IMR-90 (cell line): ENCODE data around the gene PRR29. TPM values are rescaled to one million over a fixed set of nuclear protein-coding genes. Genes with fewer than 3 reads are reported as not detected.
A peak's percentile ranks its signal among the peaks of the same experiment; 100 is the strongest.

Experiments used
- ATAC-seq: fragments of 200-7000 bp; cut with Tn5 transposase; 2 replicates; pipeline ENCODE4 v1.9.1; 2020; ENCODE audit warnings: low read depth, mild to moderate bottlenecking, moderate library complexity
- BruUV-seq: library from RNA; stranded (reverse); fragments of 400-500 nt; replicated peaks from 2 replicates; lab custom pipeline; 2021; lab: Mats Ljungman, UMichigan
- CTCF ChIA-PET: fragments of 300-600 bp; formaldehyde crosslinking; extraction: SDS; loops from one replicate; lab custom pipeline; 2021; ENCODE audit warnings: antibody characterized with exemption; lab: Yijun Ruan, JAX
- POLR2A ChIA-PET: fragments of 300-600 bp; sonication (Branson Sonifier 250); formaldehyde crosslinking; loops from one replicate; lab custom pipeline; 2022; ENCODE audit warnings: antibody characterized with exemption; ENCODE audit not compliant: unreplicated experiment; lab: Charles Lee
- DNase-seq: peaks from one replicate; pipeline ENCODE4 v3.0.0; 2013
- H2AFZ ChIP-seq: replicated peaks from 2 replicates; pipeline ENCODE3; 2013; ENCODE audit warnings: low read length, mild to moderate bottlenecking; ENCODE audit not compliant: poor library complexity
- H2AK5ac ChIP-seq: 2 replicates; pipeline ENCODE4 v1.6.1; 2013; ENCODE audit warnings: low read depth, low read length, inconsistent platforms
- H2AK9ac ChIP-seq: replicated peaks from 2 replicates; pipeline ENCODE3; 2013; ENCODE audit warnings: mild to moderate bottlenecking, low read depth, low read length, moderate library complexity; ENCODE audit not compliant: poor library complexity
- H2BK120ac ChIP-seq: 2 replicates; pipeline ENCODE4 v1.6.1; 2013; ENCODE audit warnings: low read depth, low read length, inconsistent platforms
- H2BK15ac ChIP-seq: 3 replicates; pipeline ENCODE4 v1.6.1; 2013; ENCODE audit warnings: low read depth, low read length, inconsistent platforms
- H2BK20ac ChIP-seq: 2 replicates; pipeline ENCODE4 v1.6.1; 2013; ENCODE audit warnings: low read depth, mild to moderate bottlenecking, inconsistent platforms, low read length, moderate library complexity
- H2BK5ac ChIP-seq: 2 replicates; pipeline ENCODE4 v1.6.1; 2013; ENCODE audit warnings: mild to moderate bottlenecking, low read depth, low read length, inconsistent platforms; ENCODE audit not compliant: poor library complexity, severe bottlenecking
- H3K14ac ChIP-seq: replicated peaks from 2 replicates; pipeline ENCODE4 v1.6.1; 2013; ENCODE audit warnings: low read depth, low read length, inconsistent platforms
- H3K18ac ChIP-seq: 2 replicates; pipeline ENCODE4 v1.6.1; 2013; ENCODE audit warnings: low read depth, low read length, control low read depth
- H3K23ac ChIP-seq: 2 replicates; pipeline ENCODE4 v1.6.1; 2013; ENCODE audit warnings: low read depth, low read length, inconsistent platforms
- H3K27ac ChIP-seq: 2 replicates; pipeline ENCODE4 v1.5.1; 2013; ENCODE audit warnings: mild to moderate bottlenecking, control low read depth, low read length; ENCODE audit not compliant: insufficient read depth
- H3K27me3 ChIP-seq: 2 replicates; pipeline ENCODE4 v1.6.1; 2013; ENCODE audit warnings: low read length; ENCODE audit not compliant: control insufficient read depth, insufficient read depth
- H3K36me3 ChIP-seq: 2 replicates; pipeline ENCODE4 v1.6.1; 2013; ENCODE audit warnings: low read length, mixed read lengths; ENCODE audit not compliant: control insufficient read depth, insufficient read depth
- H3K4ac ChIP-seq: 2 replicates; pipeline ENCODE4 v1.6.1; 2013; ENCODE audit warnings: low read depth, low read length, inconsistent platforms
- H3K4me1 ChIP-seq: 2 replicates; pipeline ENCODE4 v1.6.1; 2013; ENCODE audit warnings: low read length, mixed read lengths; ENCODE audit not compliant: control insufficient read depth, insufficient read depth
- H3K4me2 ChIP-seq: 2 replicates; pipeline ENCODE4 v1.6.1; 2013; ENCODE audit warnings: low read depth, mild to moderate bottlenecking, control low read depth, low read length, moderate library complexity
- H3K4me3 ChIP-seq: 2 replicates; pipeline ENCODE4 v1.5.1; 2013; ENCODE audit warnings: low read depth, mild to moderate bottlenecking, control low read depth, low read length, moderate library complexity; ENCODE audit not compliant: insufficient read depth
- H3K56ac ChIP-seq: 2 replicates; pipeline ENCODE4 v1.6.1; 2013; ENCODE audit warnings: low read length, inconsistent platforms; ENCODE audit not compliant: insufficient read depth; ENCODE audit errors: extremely low read depth
- H3K79me1 ChIP-seq, 2 experiments: 2 replicates each; pipeline ENCODE4 v1.6.1; 2013; ENCODE audit warnings: low read length in 2 of 2, inconsistent platforms in 1 of 2, low read depth in 1 of 2
- H3K9ac ChIP-seq: 2 replicates; pipeline ENCODE4 v1.6.1; 2013; ENCODE audit warnings: low read depth, low read length, control low read depth
- H3K9me1 ChIP-seq: 2 replicates; pipeline ENCODE4 v1.6.1; 2013; ENCODE audit warnings: low read length, inconsistent platforms; ENCODE audit not compliant: insufficient read depth
- H3K9me3 ChIP-seq: 2 replicates; pipeline ENCODE4 v1.6.1; 2013; ENCODE audit warnings: low read length; ENCODE audit not compliant: control insufficient read depth, insufficient read depth
- H4K20me1 ChIP-seq: 2 replicates; pipeline ENCODE4 v1.6.1; 2013; ENCODE audit warnings: low read length, inconsistent platforms; ENCODE audit not compliant: insufficient read depth
- H4K5ac ChIP-seq: 2 replicates; pipeline ENCODE4 v1.6.1; 2013; ENCODE audit warnings: mild to moderate bottlenecking, low read depth, low read length, control low read depth
- H4K8ac ChIP-seq, 2 experiments: 2 replicates each; pipeline ENCODE4 v1.6.1; 2013; ENCODE audit warnings: low read depth in 2 of 2, low read length in 2 of 2, control low read depth in 1 of 2, inconsistent platforms in 1 of 2
- H4K91ac ChIP-seq: 2 replicates; pipeline ENCODE4 v1.6.1; 2013; ENCODE audit warnings: low read depth, low read length, inconsistent platforms; ENCODE audit not compliant: insufficient read depth
- CHD1 ChIP-seq: IDR thresholded peaks from 2 replicates; pipeline ENCODE4 v1.6.1; 2012; ENCODE audit warnings: low read depth, low read length, improper control_type of control experiment
- MAFK ChIP-seq: IDR thresholded peaks from 2 replicates; pipeline ENCODE4 v1.6.1; 2012; ENCODE audit warnings: low read depth, low read length, improper control_type of control experiment
- WGBS, 2 experiments: methylation state at CpG; one replicate each; pipeline versions ENCODE4 v1.1.5 to v1.1.7; 2013; ENCODE audit warnings: missing lambda C conversion rate in 2 of 2; ENCODE audit not compliant: insufficient read length in 1 of 2; ENCODE audit errors: extremely low coverage in 2 of 2; 5-methylcytosine and 5-hydroxymethylcytosine counted together
- dilution Hi-C: fragments of 300-500 bp; cut with HindIII; formaldehyde crosslinking; loops from one replicate; pipeline ENCODE4 v1.14.3; 2018; ENCODE audit warnings: low sequenced_read_pairs; ENCODE audit not compliant: unreplicated experiment
- in situ Hi-C: fragments of 300-500 bp; cut with MboI; formaldehyde crosslinking; loops from 3 replicates; pipeline ENCODE4 v1.14.3; 2019; ENCODE audit warnings: low sequenced_read_pairs, inconsistent platforms, mixed read lengths
- intact Hi-C: fragments of 100-400 bp; cut with micrococcal nuclease; formaldehyde crosslinking; loops from 2 replicates; pipeline ENCODE4 v1.10.0; 2022
- polyA plus RNA-seq, 3 experiments: library from polyadenylated mRNA; depleted of rRNA; stranded (reverse); fragments of >200 nt; gene quantifications; 2 replicates each; pipeline ENCODE4 v1.2.3, GENCODE V29; 2012; ENCODE audit warnings: low replicate concordance in 1 of 3
- total RNA-seq: library from RNA; depleted of rRNA; stranded (reverse); fragments of >200 nt; gene quantifications from 2 replicates; pipeline ENCODE4 v1.2.3, GENCODE V29; 2012

Gene PRR29
- total and polyA plus RNA-seq, 2 of the 4 experiments (the other 2 are of a cell fraction): under 0.01 to 0.17 TPM

GRCh38 chr17:64039106-64039400, 40.9 kb downstream of the PRR29 start:
- H2BK15ac ChIP-seq: no peak overlapping the region
- H2AK5ac ChIP-seq: no peak overlapping the region
- no peak for ATAC-seq
- H3K23ac ChIP-seq: no peak overlapping the region
- H2BK5ac ChIP-seq: no peak overlapping the region
- no peaks in the 10 kb centered on the region for H3K9me1 ChIP-seq
- WGBS, 2 experiments: 100% methylated on average over 1 of the region's 3 CpGs; no CpG with 5 or more reads in 1 of the 2 experiments
- dilution Hi-C loops: no loop called here
- H3K4ac ChIP-seq: no peak overlapping the region
- H4K20me1 ChIP-seq: no peaks in the 10 kb centered on the region
- ChIA-PET CTCF (interaction anchor here (0.9 to 1.8 kb wide), 3 partner anchors 10 to 95 kb away, joined by 3 to 4 read pairs (median 3); no protein-coding TSS in a partner anchor), POLR2A (no interaction called here)
- no peak overlapping the region for H4K5ac ChIP-seq
- H2AK9ac ChIP-seq: no peak overlapping the region
- no peak overlapping the region for H2AFZ ChIP-seq
- no peak overlapping the region for H3K9ac ChIP-seq
- intact Hi-C loops: no loop called here
- H3K4me1 ChIP-seq: no peaks in the 10 kb centered on the region
- no peak overlapping the region for H3K4me3 ChIP-seq
- no peak for DNase-seq
- H3K4me2 ChIP-seq: no peak overlapping the region
- no peak overlapping the region for H4K91ac ChIP-seq
- H3K27me3 ChIP-seq: no peaks in the 10 kb centered on the region
- H2BK120ac ChIP-seq: no peak overlapping the region
- in situ Hi-C loops: no loop called here
- no peaks in the 10 kb centered on the region for H3K9me3 ChIP-seq
- no peak overlapping the region for H2BK20ac ChIP-seq
- no peak overlapping the region for H3K14ac ChIP-seq
- peak; percentile 79 for TF ChIP-seq MAFK
- TF ChIP-seq CHD1: no peak
- no peak overlapping the region for H3K56ac ChIP-seq
- H3K36me3 ChIP-seq: peaks cover 18% of the 10 kb centered on the region
- H4K8ac ChIP-seq: no peak overlapping the region
- no TSS peak for BruUV-seq
- H3K27ac ChIP-seq: no peak overlapping the region
- no peaks in the 10 kb centered on the region for H3K79me1 ChIP-seq
- H3K18ac ChIP-seq: no peak overlapping the region
